Ureter (tissue), 1 donor: ENCODE data around the gene KIAA0930. TPM values are rescaled to one million over a fixed set of nuclear protein-coding genes. Genes with fewer than 3 reads are reported as not detected.

ENCODE experiments used
- DNase-seq: peaks from one replicate; pipeline ENCODE4 v3.0.0-alpha.2; 2020; ENCODE audit warnings: low spot score
- total RNA-seq: library from RNA; stranded (reverse); gene quantifications from one replicate; pipeline ENCODE4 v1.2.4, GENCODE V29; 2023
- donor health status: DM: yes; HTN: yes; CAD: no.

KIAA0930 gene
- total RNA-seq, 1 donor from 2014 or later: 79.2 TPM

GRCh38 chr22:45179276-45180049, 61.2 kb downstream of the KIAA0930 start:
- DNase-seq: no peak

DNA sequence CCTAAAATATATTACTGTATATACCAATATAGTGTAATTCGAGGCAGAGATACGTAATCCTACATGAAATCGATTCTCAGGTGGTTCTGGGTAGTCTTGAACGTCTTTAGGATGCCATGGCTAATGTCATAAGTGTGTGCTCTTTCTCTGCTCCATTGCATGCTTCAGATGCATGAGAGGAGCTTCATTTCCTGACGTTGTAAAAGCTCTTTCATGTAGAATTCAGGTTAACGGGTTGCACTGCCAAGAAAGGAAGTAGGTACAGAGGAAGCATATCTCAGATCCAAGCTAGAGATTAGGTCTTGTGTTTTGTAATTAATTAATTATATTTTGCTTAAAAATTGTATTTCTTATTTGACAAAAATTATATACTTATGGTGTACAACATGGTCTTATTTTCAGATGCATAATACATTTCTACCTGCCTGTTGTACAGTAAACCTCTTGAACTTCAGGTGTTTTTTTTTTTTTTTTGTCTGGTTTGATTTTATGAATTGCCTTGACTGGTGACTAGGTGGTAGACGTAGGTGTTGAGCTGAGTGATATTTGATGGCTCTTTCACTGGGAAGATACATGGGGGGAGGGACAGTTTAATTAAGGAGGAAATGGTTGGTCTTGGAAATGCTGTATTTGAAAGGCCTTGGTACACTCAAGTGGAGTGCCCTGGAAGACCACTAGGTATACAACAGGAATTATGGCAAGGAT, 67.7 kb downstream of the KIAA0930 start:
- no peak for DNase-seq

DNA sequence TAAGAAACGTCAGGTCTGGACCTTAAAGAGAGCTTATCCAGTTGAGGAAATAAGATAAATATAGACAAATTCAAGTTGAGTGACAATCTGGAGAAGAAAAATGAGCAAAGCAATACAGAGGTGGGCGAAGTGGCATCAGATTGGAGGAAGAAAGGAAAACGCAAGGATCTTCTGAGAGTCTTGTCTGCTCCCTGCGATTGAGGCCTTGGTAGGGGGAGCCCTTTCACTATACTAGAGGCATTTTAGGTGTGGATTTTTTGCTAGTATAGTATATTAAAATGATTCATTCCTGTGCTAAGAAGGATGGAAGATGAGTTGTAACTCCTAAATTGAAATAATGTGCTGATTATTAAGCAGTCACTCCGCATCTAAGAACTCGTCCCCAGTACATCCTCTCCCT, 68.9 kb downstream of the KIAA0930 start:
- no peak for DNase-seq

GRCh38 chr22:45169591-45170466, 70.9 kb downstream of the KIAA0930 start:
- no peak for DNase-seq

GRCh38 chr22:45166932-45167331, 73.8 kb downstream of the KIAA0930 start:
- DNase-seq: no peak

DNA sequence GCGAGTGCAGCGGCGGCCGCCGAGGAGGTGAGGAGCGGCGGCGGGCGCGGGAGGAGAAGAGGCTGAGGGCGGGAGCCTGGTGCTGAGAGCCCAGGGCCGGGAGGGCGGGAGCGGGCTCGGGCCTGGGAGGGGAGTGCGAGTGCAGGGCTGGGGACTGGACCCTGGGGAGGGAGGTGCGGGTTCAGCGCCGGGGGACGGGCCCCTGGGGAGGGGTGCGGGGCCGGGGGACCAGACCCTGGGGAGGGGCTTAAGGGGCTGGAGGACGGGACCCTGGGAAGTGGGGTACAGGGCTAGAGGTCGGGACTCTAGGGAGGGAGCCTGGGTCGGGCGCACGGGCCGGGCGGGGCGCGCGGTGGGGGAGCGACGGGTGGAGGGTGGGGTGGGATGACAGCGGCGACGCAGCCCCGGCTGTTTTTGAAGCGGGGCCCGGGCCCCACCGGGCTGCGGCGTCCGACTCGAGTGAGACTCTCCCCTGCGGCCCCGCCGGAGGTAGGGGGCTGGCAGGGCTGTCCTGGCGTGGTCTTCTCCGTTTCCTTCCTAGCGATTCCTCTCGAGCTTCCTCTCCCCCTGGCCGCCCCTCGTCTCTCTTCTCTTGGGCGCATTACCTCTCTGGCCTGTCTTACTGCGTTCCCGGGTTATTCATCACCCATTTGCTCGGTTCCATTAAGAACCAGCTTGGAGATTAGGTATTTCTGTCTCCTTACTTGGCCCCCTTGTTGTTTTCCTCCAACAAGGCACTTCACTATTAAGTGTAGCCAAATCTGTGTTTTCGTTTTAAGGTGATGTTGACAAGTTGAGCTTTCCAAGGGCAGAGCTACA, 76.2 kb downstream of the KIAA0930 start:
- peak; percentile 47 for DNase-seq

DNA sequence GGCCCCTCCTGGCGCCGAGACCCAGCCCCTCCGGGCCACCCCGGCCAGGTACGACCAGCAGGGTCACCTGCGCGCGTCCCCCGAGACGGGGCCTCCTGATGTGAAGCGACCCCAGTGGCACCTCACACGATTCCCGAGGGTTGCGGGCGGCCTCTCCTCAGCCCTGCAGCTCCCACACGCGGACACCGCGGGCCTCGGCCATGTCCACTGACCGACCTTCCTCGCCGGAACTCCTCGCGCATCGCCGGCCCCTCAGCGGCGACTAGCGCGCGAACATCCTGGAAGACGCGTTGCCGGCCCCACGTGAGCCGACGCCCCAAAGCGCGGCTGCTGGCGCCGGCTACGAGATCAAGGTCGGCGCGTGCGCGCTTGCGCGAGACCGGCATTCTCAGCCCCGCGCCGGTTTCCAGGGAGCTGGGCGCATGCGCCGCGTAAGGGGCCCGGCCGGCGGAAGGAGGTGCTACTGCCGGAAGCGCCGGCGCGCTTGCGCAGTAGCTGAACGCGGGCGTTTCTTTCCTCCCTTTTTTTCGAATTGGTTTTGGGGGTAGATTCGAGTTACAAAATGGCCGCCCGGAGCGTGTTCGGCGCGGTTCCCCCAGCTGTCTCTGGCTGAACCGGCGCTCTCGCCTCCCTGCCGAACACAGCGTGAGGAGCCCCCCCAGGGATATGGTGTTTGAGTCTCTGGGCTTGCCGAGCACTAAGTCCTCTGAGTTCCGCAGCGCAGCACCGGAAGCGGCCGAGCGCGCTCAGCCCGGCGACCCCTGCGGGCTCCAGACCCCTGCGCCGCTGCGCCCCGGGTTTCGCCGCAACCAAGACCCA, 77.0 kb downstream of the KIAA0930 start, which contains the start of gene NUP50:
TSS of gene NUP50 (plus strand) at position 475 of the 819 bp plus-strand sequence. CDS start 4,253 bp downstream, outside the sequence.
- peak; percentile 94 for DNase-seq

DNA sequence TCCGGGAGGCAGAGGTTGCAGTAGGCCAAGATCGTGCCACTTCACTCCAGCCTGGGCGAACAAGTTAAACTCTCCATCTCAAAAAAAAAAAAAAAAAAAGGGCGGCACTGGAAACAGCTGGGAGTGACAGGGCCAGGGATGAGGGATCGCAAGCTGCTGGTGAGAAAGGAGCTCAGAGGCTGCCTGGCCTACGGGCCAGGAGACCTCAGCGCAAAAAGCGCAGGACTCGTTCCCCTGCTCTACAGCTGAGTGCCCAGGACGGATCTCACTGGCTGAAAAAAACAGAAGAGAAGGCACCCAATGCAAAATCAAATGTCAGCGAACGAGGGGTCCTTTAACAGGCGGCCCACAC, 77.6 kb downstream of the KIAA0930 start:
- peak; percentile 46 for DNase-seq

DNA sequence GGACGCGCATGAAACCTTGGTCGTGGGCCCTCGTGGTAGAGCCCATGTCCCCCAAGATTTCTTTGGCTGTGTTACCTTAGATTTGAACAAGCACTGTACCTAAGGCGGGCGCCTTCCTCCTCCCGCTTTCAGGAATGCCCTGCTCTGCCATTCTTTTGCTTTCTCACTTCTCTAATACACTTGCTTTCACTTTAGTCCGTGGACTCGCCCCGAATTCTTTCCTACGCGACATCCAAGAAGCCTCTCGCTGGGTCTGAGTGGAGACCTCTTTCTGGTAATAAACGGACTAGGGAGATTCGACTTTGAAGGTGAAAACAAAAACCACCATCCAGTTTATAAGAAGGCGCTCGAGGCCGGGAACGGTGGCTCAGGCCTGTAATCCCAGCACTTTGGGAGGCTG, 78.2 kb downstream of the KIAA0930 start:
- no peak for DNase-seq

DNA sequence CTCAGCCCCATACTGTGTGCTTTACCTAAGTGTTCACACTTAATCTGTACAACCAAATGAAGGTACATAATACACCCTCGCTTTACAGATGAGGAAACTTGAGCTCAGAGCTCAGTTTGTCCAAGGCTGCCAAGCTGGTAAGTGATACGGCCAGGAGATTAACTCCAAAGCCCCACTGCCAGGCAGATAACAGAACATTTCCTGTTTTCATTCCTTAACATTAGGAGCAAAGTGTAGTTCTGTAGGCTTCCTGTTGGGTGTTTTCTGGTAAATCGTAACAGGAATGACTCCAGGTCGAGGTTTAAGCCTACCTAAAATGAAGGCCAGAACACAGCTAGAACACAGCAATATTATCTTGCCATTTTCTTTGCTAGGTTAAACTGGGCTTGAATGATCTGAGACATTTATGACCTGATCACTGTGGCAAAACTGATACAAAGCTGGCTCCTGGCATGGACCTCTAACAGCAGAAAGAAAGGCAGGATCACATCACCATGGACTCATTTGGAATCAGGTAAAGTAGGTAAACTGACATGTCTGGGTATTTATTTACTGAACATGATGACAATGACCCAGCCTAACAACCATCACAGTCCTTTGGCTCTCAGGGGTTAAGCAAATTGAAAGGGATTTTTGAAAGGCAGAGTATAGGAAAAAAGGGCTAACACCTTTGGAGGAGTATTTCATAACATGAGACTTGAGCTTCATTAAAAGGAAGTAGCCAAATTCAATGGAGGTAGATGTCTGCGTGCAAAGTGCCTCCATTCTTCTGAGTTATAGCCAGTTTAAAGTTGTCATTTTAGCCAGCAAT, 80.8 kb downstream of the KIAA0930 start:
- DNase-seq: no peak

DNA sequence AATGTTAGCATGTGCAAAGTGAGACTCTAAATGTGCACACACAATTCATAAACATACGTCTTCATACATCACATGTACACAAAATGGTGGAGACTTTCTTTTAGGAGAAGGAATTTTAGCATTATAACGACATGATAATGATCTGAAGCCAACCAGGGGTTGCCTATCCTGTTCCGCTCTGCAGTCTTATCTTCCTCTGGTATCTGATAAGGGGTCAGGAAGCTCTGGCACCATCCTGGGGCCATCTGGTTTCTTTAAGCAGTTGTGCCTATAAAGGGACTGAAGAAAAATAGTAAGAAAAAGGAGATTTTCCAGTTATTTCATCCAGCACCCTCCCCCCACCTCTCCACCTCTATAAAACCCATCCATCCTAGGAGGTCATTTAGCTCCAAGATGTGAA, 82.8 kb downstream of the KIAA0930 start:
- DNase-seq: no peak

- no peak for DNase-seq
These were observed 85.4 kb downstream of the KIAA0930 start for GRCh38 chr22:45155050-45155840.

DNA sequence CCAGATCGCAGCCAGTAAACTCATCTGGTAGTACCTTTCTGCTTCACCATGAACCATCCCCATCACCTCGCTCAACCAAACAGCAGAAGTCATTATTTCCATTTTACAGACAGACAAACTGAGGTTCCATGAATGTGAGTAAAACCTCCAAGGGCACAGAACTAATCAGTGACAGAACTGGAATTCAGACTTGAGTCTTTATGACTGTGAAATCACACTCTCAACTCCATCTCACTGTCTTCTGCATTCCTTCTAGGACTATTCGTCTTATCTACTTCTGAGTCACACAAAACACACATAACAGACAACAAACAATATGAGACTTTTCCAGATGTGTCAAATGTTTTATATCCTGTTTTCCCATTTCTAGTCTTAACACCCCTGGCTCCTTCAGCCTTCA, 86.3 kb downstream of the KIAA0930 start:
- DNase-seq: no peak

- DNase-seq: no peak
These were observed 89.2 kb downstream of the KIAA0930 start for GRCh38 chr22:45151503-45151902.

- DNase-seq: no peak
These were observed 90.6 kb downstream of the KIAA0930 start for GRCh38 chr22:45150139-45150538.

- DNase-seq: no peak
These were observed 91.0 kb downstream of the KIAA0930 start for GRCh38 chr22:45149671-45150070.

- no peak for DNase-seq
These were observed 95.8 kb downstream of the KIAA0930 start for GRCh38 chr22:45144916-45145315.

- no peak for DNase-seq
These were observed 98.3 kb downstream of the KIAA0930 start for GRCh38 chr22:45142376-45142775.
